ENCODE measurements around the gene UNC80.

UNC80 gene

DNA sequence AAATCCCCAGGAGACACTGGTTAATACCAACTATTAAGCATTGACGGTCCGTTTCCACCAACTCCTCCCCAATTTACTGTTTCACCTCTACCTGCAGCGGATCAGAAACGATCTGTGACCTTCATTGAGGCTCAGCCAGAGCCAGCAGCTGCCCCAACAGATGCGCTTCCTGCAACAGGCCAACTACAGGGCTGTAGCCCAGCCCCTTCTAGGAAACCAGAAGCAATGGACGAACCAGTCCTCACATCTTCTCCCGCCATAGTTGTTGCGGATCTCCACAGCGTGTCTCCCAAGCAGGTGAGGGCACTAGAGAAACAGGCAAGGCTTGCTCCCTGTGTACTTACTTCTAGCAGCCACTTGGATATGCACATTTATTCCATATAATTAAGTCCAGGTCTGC lies 222.3 kb downstream of the UNC80 start:
- DNase-seq (ENCODE audit: extremely low read depth, low read depth), result no peak
- TF ChIP-seq, protein P1, sequence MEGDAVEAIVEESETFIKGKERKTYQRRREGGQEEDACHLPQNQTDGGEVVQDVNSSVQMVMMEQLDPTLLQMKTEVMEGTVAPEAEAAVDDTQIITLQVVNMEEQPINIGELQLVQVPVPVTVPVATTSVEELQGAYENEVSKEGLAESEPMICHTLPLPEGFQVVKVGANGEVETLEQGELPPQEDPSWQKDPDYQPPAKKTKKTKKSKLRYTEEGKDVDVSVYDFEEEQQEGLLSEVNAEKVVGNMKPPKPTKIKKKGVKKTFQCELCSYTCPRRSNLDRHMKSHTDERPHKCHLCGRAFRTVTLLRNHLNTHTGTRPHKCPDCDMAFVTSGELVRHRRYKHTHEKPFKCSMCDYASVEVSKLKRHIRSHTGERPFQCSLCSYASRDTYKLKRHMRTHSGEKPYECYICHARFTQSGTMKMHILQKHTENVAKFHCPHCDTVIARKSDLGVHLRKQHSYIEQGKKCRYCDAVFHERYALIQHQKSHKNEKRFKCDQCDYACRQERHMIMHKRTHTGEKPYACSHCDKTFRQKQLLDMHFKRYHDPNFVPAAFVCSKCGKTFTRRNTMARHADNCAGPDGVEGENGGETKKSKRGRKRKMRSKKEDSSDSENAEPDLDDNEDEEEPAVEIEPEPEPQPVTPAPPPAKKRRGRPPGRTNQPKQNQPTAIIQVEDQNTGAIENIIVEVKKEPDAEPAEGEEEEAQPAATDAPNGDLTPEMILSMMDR (IDR thresholded peaks at IDR 0.05; ENCODE audit: low read depth, low read length), result no peak

DNA sequence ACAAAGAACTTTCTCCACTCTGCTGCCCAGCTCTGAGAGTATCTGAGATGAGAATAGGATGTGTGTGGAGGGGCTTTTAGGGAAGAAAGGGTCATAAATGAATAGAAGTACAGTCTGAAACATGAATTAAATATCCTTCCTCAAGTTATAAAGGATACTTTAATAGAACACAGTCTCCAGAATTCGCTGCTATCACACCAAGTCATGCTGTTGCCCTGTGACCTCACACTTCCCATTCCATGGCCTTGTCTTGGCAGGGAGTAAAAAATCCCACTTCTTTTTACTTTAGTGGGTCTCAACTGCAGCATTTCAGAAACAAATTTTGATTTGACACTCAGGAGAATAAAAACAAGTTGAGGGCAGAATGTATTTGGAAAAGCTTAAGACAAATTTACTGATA lies 227.0 kb downstream of the UNC80 start:
- DNase-seq (ENCODE audit: extremely low read depth, low read depth), result no peak
- TF ChIP-seq, protein P1 (IDR thresholded peaks at IDR 0.05; ENCODE audit: low read depth, low read length), result no peak

DNA sequence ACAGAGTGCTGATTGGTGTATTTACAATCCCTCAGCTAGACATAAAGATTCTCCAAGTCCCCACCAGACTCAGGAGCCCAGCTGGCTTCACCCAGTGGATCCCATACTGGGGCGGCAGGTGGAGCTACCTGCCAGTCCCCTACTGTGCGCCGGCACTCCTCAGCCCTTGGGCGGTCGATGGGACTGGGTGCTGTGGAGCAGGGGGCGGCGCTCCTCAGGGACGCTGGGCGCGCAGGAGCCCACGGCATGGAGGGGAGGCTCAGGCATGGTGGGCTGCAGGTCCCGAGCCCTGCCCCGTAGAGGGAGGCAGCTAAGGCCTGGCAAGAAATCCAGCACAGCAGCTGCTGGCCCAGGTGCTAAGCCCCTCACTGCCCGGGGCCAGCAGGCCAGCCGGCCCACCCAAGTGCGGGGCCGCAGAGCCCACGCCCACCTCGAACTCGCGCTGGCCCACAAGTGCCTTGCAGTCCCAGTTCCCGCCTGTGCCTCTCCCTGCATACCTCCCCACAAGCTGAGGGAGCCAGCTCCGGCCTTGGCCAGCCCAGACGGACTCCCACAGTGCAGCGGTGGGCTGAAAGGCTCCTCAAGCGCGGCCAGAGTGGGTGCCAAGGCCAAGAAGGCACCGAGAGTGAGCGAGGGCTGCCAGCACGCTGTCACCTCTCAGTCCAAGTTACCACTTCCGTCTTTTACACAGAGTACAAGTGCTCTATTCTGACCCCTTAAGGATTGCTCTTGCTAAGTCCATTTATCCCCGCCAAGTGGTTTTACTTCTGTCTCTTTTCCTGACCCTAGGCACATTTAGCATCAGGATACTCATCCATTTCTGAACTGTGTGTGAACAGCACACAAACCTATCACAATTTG lies 229.1 kb downstream of the UNC80 start:
- DNase-seq (ENCODE audit: extremely low read depth, low read depth), result no peak
- TF ChIP-seq, protein P1 (IDR thresholded peaks at IDR 0.05; ENCODE audit: low read depth, low read length), result no peak

DNA sequence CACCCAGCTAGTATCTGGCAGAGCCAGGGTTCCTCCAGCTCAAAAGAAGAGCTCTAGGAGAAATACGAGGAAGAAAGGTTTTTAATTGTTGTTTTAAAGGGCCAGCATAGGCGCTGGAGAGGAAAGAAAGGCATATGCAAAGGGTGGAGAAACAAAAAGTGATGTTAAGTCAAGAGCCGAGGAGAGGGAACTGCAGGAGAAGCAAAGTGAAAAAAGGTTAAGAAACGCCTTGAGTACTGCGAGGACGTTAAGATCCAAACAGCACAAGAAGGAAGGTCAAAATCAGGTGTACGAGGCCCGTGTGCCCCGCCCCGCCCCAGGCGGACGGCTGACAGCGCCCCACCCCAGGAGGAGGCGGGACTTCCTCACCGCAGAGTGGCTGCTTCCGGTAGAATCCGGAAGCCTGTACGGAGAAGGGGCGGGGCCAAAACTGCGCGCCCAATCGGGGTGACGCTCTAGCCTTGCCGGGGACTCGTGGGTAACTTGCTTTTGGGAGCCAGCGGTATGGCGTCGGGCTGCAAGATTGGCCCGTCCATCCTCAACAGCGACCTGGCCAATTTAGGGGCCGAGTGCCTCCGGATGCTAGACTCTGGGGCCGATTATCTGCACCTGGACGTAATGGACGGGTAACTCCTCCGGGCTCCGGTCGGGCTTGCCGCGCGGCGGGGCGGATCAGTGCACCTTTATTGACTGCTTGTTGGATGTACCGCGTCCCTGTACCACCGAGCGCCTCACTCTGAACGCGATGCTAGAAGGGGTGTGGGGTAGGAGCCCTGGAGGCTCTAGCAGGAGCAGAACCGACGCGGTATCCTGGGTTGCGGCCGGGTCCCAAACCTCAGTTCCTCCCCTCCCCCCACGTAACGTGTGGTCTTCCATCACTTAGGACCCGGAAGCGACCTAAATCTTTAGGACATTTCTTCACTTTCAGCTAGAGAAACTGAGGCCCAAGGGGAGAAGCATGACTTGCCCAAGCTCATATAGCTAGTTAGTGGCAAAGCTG lies 230.8 kb downstream of the UNC80 start, which contains the start of gene RPE:
Gene RPE, plus strand, starts transcription at position 481 of the 1,000 bp plus-strand sequence. Its CDS starts 24 bp downstream, at position 505.
- peak; percentile 76 for DNase-seq (ENCODE audit: extremely low read depth, low read depth)
- TF ChIP-seq, protein P1 (IDR thresholded peaks at IDR 0.05; ENCODE audit: low read depth, low read length), result no peak

DNA sequence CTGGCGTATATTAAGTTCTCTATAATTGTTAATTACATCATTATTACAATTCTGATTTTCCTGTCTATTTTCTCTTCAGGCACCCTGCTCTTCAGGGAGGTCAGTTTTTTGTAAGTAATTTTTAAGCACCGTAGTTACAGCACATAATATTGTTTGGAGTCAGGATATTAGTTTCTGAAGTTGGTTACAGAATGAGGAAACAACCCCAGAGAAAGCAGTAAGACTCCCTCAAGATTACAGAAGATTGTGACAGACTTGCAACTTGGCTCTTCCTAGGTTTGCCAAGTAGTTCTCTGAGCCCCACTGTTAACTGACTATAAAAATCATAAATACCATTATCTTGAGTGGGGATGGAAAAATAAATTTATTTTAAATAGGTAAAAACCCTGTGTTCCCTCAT lies 231.7 kb downstream of the UNC80 start:
- TF ChIP-seq, protein P1 (IDR thresholded peaks at IDR 0.05; ENCODE audit: low read depth, low read length), result no peak
- DNase-seq (ENCODE audit: extremely low read depth, low read depth), result no peak

DNA sequence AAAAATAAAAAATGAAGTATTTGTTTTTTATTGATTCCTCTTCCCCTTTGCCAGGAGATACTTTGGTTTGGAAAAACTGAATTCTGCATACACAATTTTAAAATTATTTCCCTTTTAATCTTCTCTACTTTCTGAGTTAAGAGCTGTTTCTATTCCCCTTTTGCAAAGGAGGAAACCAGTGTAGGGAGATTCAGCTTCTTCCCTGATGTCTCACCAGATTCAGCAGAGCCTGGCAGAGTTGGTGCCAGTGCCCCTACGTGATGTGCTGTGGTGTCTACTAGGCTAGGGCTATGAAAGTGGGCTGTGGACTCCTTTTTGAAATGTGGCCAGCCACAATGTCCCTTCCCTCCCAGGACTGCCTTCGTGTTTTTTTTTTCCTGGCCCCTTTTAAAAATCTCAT lies 233.2 kb downstream of the UNC80 start:
- no peak for DNase-seq (ENCODE audit: extremely low read depth, low read depth)
- TF ChIP-seq, protein P1 (IDR thresholded peaks at IDR 0.05; ENCODE audit: low read depth, low read length), result no peak

All from AG09319 (cell line).